GM18868 (cell line): ENCODE measurements around the gene RWDD2A.
A peak's percentile ranks its signal among the peaks of the same experiment; 100 is the strongest.

ENCODE experiments used
- ATAC-seq: cut with Tn5 transposase; IDR thresholded peaks from one replicate; pipeline ENCODE4 v1.9.1; 2021; ENCODE audit warnings: mild to moderate bottlenecking, moderate library complexity; ENCODE audit not compliant: unreplicated experiment

The RWDD2A gene

DNA sequence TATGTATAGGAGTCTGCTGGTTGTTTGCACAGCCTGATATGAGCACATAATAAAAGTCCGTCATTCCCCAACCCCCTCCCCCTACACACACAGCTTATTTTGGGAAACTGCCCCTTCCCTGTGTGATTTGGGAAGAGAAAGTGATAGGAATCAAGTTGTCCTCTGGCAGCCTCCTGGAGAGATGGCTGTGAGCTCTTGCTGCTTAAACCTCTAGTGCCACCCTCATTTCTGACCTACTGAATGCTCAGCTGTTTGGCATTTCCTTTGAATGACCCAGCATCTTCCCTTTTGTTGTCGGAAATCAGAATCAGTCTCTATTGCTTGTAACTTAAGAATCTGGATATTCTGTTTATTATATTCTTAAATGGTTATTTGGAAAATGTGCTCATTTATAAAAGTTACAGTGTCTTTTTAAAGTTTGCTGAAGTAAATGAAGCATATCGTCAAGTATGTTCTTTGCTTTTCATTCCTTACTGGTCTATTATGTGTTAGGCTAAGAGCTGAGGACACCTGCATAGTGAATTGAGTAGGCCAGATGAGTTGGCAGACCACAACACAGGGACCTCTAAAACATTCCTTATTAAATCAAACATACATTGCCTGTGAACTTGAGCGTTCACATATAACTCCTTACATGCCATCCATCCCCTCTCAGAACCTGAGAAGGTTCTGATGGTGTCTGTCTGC lies 5.5 kb downstream of the RWDD2A start:
- no peak for ATAC-seq

DNA sequence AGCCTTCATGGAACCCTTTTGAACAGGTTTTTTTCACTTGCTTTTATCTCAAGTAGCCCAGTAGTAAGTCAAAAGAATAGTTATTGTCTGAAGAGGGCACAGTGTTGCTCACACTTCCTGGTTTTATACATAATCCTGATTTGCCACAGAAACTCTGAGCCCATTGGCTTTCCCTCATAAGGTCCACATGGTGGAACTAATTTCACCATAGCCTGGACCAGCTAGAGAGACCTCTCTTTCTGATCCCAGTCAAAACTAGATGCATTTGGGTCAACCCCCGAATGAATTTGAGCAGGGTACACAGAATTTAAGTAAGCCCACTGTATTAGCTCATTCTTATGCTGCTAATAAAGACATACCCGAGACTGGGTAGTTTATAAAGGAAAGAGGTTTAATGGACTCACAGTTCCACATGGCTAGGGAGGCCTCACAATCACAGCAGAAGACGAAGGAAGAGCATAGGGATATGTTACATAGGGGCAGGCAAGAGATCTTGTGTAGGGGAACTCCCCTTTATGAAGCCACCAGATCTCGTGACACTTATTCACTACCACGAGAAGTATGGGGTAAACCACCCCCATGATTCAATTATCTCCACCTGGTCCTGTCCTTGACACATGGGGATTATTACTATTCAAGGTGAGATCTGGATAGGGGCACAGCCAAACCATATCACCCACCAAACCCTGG lies 6.2 kb downstream of the RWDD2A start:
- ATAC-seq = peak; percentile 81

DNA sequence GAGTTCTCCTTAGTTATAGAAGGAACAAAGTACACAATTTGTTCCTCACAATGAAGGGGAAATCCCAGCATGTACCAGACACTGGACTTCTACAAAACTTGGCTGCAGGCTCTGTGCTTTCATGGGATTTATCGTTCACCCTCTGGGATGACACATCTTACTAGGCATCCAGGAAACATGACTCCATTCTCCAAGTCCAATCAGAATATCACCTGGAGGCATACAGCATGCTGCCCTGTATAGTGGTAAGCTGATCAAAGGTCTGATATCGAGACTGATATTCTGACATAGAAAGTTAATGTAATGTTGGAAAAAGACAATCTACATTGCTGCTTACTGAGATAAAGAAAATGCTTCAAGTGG lies 6.7 kb downstream of the RWDD2A start:
- peak; percentile 12 for ATAC-seq

DNA sequence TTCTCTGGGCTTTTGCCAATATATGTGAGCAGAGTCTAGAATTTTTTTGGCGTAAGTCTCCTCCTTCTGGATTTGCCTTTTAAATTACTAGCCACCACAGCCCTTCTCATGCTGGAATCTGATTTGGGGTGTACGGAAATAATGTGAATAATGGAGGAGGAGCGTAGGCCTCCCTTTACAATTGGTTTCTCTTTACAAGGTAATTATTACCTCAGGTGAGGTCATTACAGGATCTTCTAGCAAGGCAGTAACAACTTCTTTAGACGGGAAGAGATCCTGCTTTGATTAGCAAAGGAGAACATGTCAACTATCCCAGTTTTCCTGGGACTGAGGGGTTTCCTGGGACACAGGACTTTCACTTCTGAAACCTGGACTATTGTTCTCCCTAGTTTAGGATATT lies 8.9 kb downstream of the RWDD2A start:
- no peak for ATAC-seq

DNA sequence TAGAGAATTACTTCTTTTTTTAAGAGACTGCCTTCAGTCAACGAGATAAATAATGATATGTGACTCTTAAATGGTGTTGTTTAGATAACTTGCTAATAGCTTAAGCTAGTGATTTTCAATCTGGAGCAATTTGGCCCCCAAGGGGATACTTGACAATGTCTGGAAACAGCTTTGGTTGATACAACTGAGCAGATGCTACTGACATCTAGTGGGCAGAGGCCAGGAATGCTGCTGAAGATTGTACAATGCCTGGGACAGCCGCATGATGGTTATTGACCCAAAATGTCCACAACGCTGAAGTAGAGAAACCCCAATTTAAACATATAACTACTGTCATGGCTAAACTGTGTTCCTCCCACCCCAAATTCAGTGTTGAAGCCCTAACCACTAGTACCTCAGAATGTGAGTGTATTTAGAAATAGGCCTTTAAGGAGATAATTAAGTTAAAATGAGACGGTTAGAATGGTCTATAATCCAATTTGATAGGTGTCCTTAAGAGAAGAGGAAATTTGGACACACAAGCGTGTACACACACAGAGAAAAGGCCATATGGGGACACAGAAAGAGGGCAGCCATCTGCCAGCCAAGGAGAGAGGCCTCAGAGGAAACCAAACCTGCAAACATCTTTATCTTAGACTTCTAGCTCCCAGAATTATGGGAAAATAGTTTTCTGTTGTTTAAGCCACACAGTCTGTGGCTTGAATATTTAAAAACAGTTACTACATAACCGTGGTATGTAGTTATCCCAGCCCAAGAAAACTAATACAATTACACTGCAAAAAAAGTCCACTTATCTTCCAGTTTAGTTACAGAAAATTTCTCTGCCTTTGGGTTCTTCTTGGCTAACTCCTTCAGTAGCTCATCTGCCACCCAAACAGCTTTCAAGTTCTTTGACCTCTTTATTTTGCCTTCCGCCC lies 22.2 kb downstream of the RWDD2A start:
- ATAC-seq = peak; percentile 100

DNA sequence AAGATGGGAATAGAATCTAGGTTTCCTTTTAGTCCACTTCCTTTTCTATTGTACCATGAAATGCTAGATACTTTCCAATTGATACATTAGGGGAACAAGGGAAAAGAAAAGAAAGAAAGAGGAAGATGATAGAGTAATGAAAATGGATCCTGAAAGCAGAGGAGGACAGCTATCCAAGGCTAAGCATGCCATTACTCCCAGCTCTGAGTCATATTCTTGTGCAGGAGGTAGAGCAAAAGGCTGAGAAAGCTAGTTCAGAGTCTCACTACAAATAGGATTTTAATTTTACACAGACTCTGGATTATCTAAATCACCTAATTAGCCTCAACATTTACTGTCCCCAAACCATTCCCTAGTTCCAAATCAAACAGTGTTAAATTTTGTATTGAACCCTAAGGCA lies 23.6 kb downstream of the RWDD2A start:
- no peak for ATAC-seq

DNA sequence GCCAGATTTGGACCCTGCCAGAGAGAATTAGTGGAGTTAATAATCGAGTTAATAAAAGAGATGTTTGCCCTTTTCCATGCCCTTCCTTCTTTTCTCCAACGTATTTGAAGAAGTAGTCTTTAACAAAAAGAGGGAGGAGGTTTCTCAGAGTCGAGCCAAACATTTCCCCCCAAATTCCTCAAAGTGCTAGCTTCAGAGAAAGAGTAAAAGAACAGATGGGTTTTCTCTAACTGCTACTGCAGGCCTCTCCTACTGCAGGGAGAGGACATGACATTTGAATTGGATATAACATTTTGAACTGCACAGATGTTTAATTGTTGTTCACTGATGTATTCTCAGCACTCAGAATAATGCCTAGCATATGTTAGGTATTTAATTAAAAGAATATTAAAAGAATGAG lies 25.5 kb downstream of the RWDD2A start:
- no peak for ATAC-seq

DNA sequence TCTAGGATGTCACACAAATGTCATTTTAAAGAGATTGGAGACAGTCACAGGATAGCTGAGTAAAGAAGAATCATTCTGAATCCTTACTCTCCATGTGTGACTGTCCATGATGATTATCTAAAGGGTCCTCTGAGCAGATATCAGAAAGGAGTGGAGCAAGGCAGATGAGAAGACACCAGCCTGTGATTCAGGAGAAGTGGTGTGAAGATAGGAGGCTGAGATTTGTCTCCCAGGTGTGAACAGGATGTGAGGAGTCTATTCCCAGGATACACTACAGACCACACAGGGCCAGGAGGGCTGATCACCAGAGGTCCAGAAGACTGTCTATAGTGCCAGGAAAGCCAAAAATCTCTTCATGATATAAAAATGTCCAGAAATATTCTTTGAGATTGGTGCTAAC lies 27.0 kb downstream of the RWDD2A start:
- no peak for ATAC-seq

DNA sequence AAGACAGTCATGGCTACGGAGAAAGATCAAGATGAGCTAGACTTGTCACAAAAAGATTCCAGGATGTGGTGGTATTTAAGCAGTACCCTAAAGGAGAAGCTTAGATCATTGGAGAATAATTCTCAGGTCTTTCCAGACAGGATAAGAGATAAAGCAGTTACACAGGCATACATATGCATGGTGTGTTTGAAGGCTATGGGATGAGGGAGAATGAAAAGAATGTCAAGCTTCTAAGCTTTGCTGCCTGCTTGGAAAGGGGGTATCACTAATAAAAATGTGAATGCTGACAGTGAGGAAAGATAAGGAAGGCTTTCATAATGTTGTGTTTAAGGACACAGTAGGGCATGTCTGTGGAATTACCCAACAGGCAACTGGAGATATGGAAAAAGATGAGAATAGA lies 28.1 kb downstream of the RWDD2A start:
- ATAC-seq = no peak

DNA sequence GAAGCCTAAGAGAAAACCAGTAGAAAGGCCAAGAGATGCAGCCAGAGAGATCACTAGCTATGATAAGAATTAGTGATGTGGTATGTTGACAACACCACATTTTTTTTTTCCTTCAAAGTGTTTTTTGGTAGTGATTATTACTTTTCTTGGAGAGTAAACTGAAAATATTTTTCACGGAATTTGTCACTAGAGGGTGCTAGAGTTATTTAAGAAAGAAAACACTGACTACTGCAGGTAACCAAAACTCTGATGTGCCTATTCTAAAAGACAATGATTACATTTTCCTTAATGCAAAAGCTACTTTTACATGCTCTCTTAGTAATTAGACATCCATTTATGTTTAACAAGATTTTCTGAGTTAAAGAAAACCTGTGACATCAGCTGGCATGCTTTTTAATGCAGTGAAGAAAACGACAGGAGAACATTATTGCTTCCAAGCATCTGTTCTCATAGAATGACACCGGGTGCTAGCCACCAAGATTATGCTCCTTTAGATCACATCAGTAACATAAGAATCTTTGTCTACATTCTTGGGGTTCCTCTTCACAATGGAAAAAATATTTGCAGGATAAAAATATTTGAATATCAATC lies 28.8 kb downstream of the RWDD2A start:
- ATAC-seq = peak; percentile 57

DNA sequence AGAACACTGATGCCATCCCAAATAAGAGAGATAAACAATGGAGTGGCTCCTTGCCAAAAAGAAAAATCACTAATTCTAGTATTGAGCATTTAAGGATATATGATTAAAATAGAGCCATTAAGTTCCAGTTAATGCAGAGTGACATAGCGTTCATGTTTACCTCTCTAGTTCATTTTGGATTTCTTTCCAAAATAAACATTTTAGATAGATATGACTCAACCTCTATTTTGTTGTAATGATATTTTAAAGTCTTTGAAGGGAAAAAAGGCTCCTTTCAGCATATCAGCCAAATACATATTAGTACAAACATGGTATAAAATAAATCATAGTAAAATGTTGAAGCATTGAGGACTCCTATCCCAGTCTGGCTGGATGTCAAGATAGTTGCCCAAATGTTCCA lies 33.4 kb downstream of the RWDD2A start:
- ATAC-seq = no peak

DNA sequence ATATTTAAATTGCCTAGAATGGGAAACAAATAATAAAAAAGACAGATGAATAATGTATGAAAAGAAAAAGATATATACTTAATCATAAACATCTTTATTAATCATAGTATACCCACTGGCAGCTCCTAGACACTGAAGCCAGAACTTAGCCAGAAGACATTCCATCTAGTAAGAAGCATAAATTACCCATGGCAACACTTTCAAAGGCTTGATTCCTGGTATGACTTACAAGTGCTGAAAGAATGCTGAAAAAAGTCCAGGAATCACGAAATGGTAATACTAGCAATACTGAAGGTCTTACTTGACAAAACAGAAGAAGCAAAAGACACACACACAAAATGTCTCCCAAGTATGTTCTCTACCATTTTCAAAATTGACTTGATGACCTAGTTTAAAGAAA lies 38.0 kb downstream of the RWDD2A start:
- no peak for ATAC-seq

DNA sequence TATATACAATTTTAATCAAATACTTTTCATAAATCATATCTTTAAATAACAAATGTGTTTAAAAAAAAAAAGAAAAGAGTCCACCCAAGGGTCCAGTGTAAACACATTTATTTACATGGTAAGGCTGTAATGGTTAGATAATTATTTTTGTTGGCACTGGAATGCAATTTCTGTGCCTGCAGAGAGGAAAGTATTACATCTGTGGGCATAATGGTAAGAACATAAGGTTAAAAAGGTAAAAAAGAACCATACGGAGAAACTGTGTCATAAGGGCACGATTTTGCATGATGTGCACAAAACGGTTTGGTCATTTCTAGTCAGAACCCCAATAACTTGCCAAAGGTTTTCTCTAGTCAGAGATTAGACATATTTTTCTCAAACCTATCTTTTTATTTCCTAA lies 54.3 kb downstream of the RWDD2A start:
- ATAC-seq = no peak
